GM19193 (cell line): ENCODE measurements around the gene APOD.

ENCODE experiments used
- POLR2A ChIP-seq: IDR thresholded peaks from 4 replicates; pipeline ENCODE4 v1.6.1; 2011; ENCODE audit not compliant: insufficient read depth, insufficient read length; ENCODE audit errors: extremely low read depth

APOD gene

DNA sequence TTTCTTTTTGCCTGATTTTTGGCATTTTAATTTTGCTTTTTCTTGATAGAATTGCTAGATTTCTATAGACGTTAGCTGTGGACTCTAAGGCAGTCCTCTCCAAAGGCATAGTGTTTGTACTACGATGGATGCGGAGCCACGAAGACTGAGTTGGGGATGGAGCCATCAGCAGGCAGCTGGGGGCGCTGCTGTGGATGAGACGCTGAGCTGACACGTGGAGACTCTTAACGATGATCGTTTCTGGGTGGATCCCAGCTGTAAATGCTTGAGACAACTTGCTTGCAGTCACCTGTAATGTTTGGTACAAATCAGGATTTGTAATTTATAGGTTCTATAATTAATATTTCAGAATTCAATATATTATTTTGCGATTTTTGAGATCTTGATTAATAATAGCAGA, 27.4 kb downstream of the APOD start:
- TF ChIP-seq POLR2A = no peak

GRCh38 chr3:195555110-195555509, 28.6 kb downstream of the APOD start:
- no peak for TF ChIP-seq POLR2A

DNA sequence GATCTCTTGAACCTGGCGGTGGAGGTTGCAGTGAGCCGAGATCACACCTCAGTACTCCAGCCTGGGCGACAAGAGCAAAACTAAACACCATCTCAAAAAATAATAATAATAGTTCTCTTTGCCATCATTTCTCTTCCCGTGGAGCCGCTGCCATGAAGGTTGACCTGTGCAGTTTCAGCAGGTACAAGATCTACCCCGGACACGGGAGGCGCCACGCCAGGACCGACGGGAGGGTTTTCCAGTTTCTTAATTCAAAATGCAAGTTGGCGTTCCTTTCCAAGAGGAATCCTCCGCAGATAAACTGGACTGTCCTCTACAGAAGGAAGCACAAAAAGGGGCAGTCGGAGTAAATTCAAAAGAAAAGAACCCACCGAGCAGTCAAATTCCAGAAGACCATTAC, 29.3 kb downstream of the APOD start:
- TF ChIP-seq POLR2A = no peak

DNA sequence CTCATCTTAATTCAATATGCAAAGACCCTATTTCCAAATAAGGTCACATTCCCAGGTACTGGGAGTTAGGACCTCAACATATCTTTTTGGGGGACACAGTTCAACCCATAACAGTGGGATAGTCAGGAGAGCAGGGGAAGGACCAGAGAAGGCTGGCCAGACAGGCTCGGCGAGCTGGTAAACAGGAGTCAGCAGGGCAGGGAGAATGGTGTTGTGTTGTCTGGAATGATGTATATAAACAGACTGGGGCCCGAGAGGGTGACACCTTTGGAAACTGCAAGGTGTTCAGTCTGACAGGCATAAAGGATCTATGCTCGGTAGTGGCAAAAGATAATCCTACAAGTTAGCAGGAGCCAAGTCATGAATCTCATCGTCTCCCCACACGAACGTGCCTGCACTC, 30.5 kb downstream of the APOD start:
- no peak for TF ChIP-seq POLR2A

GRCh38 chr3:195551381-195551978, 32.3 kb downstream of the APOD start:
- TF ChIP-seq POLR2A = no peak

DNA sequence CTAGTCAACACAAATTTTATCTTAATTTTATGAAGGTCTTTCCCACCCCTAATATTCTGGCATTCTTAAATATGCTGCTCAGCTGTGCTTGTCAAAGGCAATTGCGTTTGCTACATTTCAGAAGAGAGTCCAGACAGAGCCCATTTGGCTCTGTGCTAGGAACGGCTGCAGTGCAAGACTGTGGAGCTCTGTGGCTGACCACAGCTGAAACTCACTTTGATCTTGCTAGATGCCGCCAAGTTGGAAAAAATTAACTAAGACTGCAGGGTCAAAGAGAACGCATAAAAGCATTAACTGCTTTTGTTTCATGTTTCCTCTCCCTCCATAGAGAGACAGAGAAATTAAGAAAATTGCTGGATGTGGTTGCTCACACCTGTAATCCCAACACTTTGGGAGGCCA, 33.0 kb downstream of the APOD start:
- TF ChIP-seq POLR2A = no peak

DNA sequence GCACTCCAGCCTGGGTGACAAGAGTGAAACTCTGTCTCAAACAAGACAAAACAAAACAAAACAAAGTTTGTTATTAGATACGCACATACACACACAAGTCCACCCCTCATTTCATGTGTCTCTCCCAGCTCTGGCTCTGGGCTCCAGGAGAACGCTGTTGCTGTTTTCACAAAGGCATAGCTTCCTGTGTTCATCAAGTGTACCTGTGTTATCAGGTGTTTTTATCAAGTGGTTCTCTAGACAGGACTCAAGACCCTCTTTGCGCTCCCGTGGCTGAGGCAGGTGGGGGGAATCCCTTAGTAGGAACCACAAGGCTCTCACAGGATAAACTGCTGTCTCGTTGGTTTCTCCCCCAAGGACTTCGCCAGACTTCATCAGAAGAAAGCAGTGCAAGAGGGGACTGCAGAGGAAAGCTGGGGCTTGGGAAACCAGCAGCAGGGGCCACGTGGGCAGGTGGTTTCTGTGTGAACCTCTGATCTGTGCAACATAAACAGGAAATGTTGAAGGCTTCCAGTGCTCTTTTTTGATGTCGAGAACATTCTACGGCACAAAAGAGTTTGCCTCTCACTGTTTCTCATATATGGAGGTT, 33.7 kb downstream of the APOD start:
- peak; percentile 32 for TF ChIP-seq POLR2A

GRCh38 chr3:195548987-195549386, 34.8 kb downstream of the APOD start:
- TF ChIP-seq POLR2A = no peak

DNA sequence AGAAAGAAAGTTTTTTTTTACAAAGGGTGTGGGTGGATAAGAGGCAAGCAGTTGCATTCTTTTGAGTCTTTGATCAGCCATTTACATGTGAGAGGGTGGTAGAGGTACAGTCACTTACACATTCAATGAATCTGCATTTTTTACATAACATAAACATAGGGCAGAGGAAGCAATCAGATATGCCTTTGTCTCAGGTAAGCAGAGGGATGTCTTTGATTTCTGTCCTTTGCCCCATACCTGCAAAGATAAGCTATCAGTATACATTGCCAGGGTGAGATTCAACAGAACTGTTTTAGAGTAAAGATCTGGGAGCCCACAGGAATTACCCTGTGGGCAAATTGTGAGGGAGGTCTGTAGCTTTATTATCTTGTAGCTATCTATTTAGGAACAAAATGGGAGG, 35.2 kb downstream of the APOD start:
- no peak for TF ChIP-seq POLR2A

- TF ChIP-seq POLR2A = no peak
Measured at GRCh38 chr3:195548006-195548405, 35.7 kb downstream of the APOD start.

GRCh38 chr3:195546130-195546560, 37.6 kb downstream of the APOD start:
- TF ChIP-seq POLR2A = no peak

GRCh38 chr3:195544634-195545033, 39.1 kb downstream of the APOD start:
- TF ChIP-seq POLR2A = no peak

- TF ChIP-seq POLR2A = no peak
Measured at GRCh38 chr3:195544230-195544536, 39.6 kb downstream of the APOD start.

- TF ChIP-seq POLR2A = no peak
Measured at GRCh38 chr3:195543500-195544229, 40.1 kb downstream of the APOD start.

DNA sequence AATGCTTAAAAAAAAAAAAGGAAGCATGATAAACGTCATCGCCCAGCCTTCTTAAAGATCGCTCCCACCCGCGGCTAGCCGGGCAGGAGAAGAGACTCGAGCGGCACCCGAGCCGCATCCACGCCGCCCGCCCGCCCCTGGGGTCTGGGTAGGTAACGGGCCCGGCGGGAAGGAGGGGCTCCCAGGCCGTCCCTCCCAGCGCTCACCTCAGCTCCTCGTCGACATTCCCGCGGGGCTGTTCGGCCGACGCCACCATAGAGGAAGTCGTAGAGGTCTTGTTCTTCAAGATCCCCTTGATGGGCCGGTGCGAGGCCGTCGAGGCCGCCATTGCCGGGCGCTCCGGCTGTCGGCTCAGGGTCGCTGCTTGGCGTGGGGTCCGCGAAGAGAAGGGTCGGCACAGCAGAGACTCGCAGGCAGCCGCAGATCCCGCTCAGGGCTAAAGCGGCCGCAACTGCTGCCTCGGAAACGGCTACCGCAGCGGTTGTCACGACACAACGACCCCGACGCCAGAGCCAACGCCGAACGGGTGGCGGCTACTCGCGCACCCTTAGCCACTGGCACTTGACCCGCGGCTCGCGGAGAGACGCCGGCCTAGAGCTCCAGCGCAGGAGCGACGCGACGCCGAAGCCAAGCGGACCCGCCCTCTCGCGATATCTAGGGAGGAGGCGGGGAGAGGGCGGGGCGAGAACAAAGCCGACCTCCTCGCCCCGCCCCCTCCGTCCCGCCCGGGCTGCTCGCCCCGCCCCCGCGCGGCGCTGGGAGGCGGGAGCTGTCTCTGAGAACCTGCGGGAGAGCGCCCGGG, 40.8 kb downstream of the APOD start, which contains the start of gene PPP1R2:
TSS of gene PPP1R2 (minus strand) at position 628 of the 802 bp plus-strand sequence. CDS start at position 328, 300 bp downstream.
- peak; percentile 98 for TF ChIP-seq POLR2A
